Psoas muscle (tissue), 8 donors: ENCODE data around the gene NOS2. TPM values are rescaled to one million over a fixed set of nuclear protein-coding genes. Genes with fewer than 3 reads are reported as not detected.
A peak's percentile ranks its signal among the peaks of the same experiment; 100 is the strongest.

ENCODE experiments used
- ATAC-seq, 4 donors: fragments of 200-7000 bp; cut with Tn5 transposase; one replicate each; pipeline ENCODE4 v1.9.1; 2020; ENCODE audit warnings: moderate library complexity in 3 of 4, mild to moderate bottlenecking in 2 of 4
- DNase-seq, 2 donors: peaks; one replicate each; pipeline ENCODE4 v3.0.0-alpha.2; 2020
- H3K27ac ChIP-seq: fragments of 200-600 bp; one replicate; pipeline ENCODE4 v1.8.0; 2022
- H3K27me3 ChIP-seq, 3 donors: fragments of 200-600 bp in 1 of 3; one replicate each; pipeline versions ENCODE4 v1.6.1 to v1.8.0; 2013 to 2022; ENCODE audit warnings: low read length in 2 of 3, mild to moderate bottlenecking in 2 of 3, moderate library complexity in 1 of 3; ENCODE audit not compliant: insufficient read depth in 3 of 3
- H3K36me3 ChIP-seq, 2 donors: fragments of 200-600 bp in 1 of 2; one replicate each; pipeline versions ENCODE4 v1.6.1 to v1.8.0; 2013 to 2022; ENCODE audit warnings: low read depth in 1 of 2, mild to moderate bottlenecking in 1 of 2, moderate library complexity in 1 of 2; ENCODE audit not compliant: insufficient read depth in 1 of 2
- H3K4me1 ChIP-seq: fragments of 200-600 bp; one replicate; pipeline ENCODE4 v1.8.0; 2022
- H3K4me3 ChIP-seq: fragments of 200-600 bp; one replicate; pipeline ENCODE4 v1.8.0; 2022; ENCODE audit warnings: mild to moderate bottlenecking
- H3K9me3 ChIP-seq: fragments of 200-600 bp; one replicate; pipeline ENCODE4 v1.8.0; 2022
- CTCF ChIP-seq: fragments of 200-600 bp; IDR thresholded peaks from one replicate; pipeline ENCODE4 v1.8.0; 2022; ENCODE audit warnings: antibody characterized with exemption
- WGBS, 3 donors: extraction: QIAGEN DNeasy Blood & Tissue Kit; methylation state at CpG; one replicate each; pipeline versions ENCODE4 v1.1.6 to v1.1.7; 2013; 5-methylcytosine and 5-hydroxymethylcytosine counted together
- intact Hi-C, 2 donors: fragments of 100-400 bp; cut with DNase I; formaldehyde crosslinking; loops; one replicate each; pipeline versions ENCODE4 v1.11.0 to v1.14.2; 2022
- polyA plus RNA-seq, 3 donors: library from polyadenylated mRNA; stranded (reverse); fragments of 200-250 nt; gene quantifications; one replicate each; pipeline ENCODE4 v1.2.3, GENCODE V29; 2013
- total RNA-seq, 4 donors: library from RNA; stranded (reverse); fragmentation: NEBNext Ultra II Directional in 2 of 4; extraction: Animal tissue kit (Norgen Biotek cat#: 25700) in 2 of 4; gene quantifications; one replicate each; pipeline versions ENCODE4 v1.2.1 to v1.2.4, GENCODE V29; 2021 to 2023
- donor health status: healthy with polysubstance abuse.
- donor health status: DM: no; HTN: no; CAD: no; lungs with moderate emphysema.
- donor health status: Bipolar disorder and iron deficiency.
- donor health status: healthy.
- donor health status: DM: yes; HTN: yes; CAD: no.
- donor health status: DM: no; HTN: no; CAD: no.
- donor health status: DM: no; HTN: no; CAD: no.
- donor health status: DM: yes; HTN: yes; CAD: no.

The NOS2 gene
- total and polyA plus RNA-seq, 7 donors, result 0.06 to 0.79 (median 0.14) TPM

GRCh38 chr17:27782791-27783206 lies 17.5 kb downstream of the NOS2 start:
- Histone ChIP-seq H3K4me1 (no peaks in the 10 kb centered on the region), H3K27me3 (no peaks in the 10 kb centered on the region), H3K4me3 (no peak overlapping the region), H3K9me3 (no peaks in the 10 kb centered on the region), H3K27ac (no peak overlapping the region), H3K36me3 (no peaks in the 10 kb centered on the region)
- no peak for ATAC-seq
- WGBS, 3 donors, result 42 to 61% (median 59%) methylated on average over 7 of the region's 7 CpGs
- TF ChIP-seq CTCF, result no peak
- intact Hi-C loops, result no loop called here
- DNase-seq, result peak in 1 of 2 donors; percentile 33

- H3K4me3 ChIP-seq, result no peak overlapping the region
- H3K27me3 ChIP-seq, result no peaks in the 10 kb centered on the region
- H3K4me1 ChIP-seq, result no peaks in the 10 kb centered on the region
- no peak for DNase-seq
- H3K9me3 ChIP-seq, result no peaks in the 10 kb centered on the region
- TF ChIP-seq CTCF, result no peak
- no peak for ATAC-seq
- no peaks in the 10 kb centered on the region for H3K36me3 ChIP-seq
- H3K27ac ChIP-seq, result no peak overlapping the region
- WGBS, 3 donors, result 90 to 91% (median 91%) methylated on average over 20 of the region's 20 CpGs
- intact Hi-C loops, result no loop called here
Observed at GRCh38 chr17:27780828-27781404, 19.4 kb downstream of the NOS2 start.

- TF ChIP-seq CTCF, result no peak
- intact Hi-C loops, result no loop called here
Observed at GRCh38 chr17:27780092-27780827, 20.1 kb downstream of the NOS2 start.

GRCh38 chr17:27778183-27778582 lies 22.1 kb downstream of the NOS2 start:
- intact Hi-C loops, result no loop called here
- H3K9me3 ChIP-seq, result no peaks in the 10 kb centered on the region
- ATAC-seq (no peak), DNase-seq (no peak)
- 84 to 88% (median 88%) methylated on average over 4 of the region's 4 CpGs for WGBS, 3 donors
- H3K27ac ChIP-seq, result no peak overlapping the region
- no peak for TF ChIP-seq CTCF
- no peaks in the 10 kb centered on the region for H3K27me3 ChIP-seq
- no peak overlapping the region for H3K4me3 ChIP-seq
- no peaks in the 10 kb centered on the region for H3K4me1 ChIP-seq
- no peaks in the 10 kb centered on the region for H3K36me3 ChIP-seq

More at GRCh38 chr17:27780092-27780827, 20.1 kb downstream of the NOS2 start:
- Histone ChIP-seq H3K27me3 (no peaks in the 10 kb centered on the region), H3K9me3 (no peaks in the 10 kb centered on the region), H3K4me1 (no peaks in the 10 kb centered on the region), H3K4me3 (no peak overlapping the region), H3K27ac (no peak overlapping the region), H3K36me3 (no peaks in the 10 kb centered on the region)
- no peak for ATAC-seq
- no peak for DNase-seq
- WGBS, 3 donors, result 88 to 91% (median 89%) methylated on average over 8 of the region's 8 CpGs
